Brain microvascular endothelial cell (primary cell): ENCODE measurements around the gene CALU.

Experiments used
- DNase-seq: peaks from one replicate; pipeline ENCODE4 v3.0.0-alpha.2; 2020
- H3K27ac ChIP-seq: fragments of 250-450 bp; sonication (Bioruptor Pico); 2 replicates; pipeline ENCODE4 v1.5.1; 2020; ENCODE audit warnings: mild to moderate bottlenecking, moderate library complexity
- H3K27me3 ChIP-seq: fragments of 250-450 bp; sonication (Bioruptor Pico); replicated peaks from 2 replicates; pipeline ENCODE4 v1.5.1; 2020; ENCODE audit warnings: mild to moderate bottlenecking
- H3K36me3 ChIP-seq: fragments of 250-450 bp; sonication (Bioruptor Pico); replicated peaks from 2 replicates; pipeline ENCODE4 v1.5.1; 2020; ENCODE audit warnings: mild to moderate bottlenecking
- H3K4me3 ChIP-seq: 2 replicates; pipeline ENCODE4 v1.5.1; 2011; ENCODE audit warnings: low read depth, mild to moderate bottlenecking, control low read depth, low read length, moderate library complexity
- in situ Hi-C: cut with HindIII; loops from 2 replicates; pipeline ENCODE4 v1.10.0; 2017; ENCODE audit warnings: low sequenced_read_pairs, low pct_ligation_motif_present
- TF ChIP-seq, protein P1 (sequence below): IDR thresholded peaks from 2 replicates; pipeline ENCODE4 v1.5.1; 2011; ENCODE audit warnings: low read depth, mild to moderate bottlenecking, moderate library complexity, low read length, control low read depth, inconsistent platforms; ENCODE audit errors: missing control alignments

CALU gene

DNA sequence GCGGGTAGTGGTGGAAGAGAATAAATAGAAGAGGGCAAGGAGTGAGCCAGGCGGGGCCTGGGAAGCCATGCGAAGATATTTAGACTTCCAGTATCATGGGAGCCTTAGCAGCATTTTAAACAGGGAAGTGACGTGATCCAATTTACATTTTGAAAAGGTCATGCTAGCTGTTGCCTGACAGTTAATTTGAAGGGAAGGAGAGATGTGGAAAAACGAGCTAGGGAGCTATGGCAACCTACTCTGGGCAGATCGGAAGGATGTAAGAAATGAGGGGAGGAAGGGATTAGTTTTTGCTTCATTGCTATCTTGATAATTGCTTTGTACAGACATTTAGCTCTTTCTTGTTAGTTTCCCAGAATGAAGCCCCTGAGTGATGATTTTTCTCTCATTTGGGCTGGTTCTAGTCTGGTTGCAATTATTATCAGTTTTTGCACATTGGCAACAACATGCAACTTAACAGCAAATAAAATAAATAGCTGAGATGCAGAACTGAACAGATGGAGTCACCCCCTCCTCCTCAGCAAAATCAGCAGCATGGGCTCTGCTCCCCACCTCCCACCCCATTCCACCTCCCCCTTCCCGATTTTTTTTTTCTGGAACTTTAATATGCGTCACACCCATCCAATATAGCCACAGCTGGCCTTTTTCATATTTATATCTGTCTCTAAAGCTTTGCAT, 13.0 kb upstream of the CALU start:
- DNase-seq = no peak
- in situ Hi-C loops = no loop called here
- H3K4me3 ChIP-seq = no peak overlapping the region
- H3K27me3 ChIP-seq = peaks cover 6% of the 10 kb centered on the region
- TF ChIP-seq, protein P1, sequence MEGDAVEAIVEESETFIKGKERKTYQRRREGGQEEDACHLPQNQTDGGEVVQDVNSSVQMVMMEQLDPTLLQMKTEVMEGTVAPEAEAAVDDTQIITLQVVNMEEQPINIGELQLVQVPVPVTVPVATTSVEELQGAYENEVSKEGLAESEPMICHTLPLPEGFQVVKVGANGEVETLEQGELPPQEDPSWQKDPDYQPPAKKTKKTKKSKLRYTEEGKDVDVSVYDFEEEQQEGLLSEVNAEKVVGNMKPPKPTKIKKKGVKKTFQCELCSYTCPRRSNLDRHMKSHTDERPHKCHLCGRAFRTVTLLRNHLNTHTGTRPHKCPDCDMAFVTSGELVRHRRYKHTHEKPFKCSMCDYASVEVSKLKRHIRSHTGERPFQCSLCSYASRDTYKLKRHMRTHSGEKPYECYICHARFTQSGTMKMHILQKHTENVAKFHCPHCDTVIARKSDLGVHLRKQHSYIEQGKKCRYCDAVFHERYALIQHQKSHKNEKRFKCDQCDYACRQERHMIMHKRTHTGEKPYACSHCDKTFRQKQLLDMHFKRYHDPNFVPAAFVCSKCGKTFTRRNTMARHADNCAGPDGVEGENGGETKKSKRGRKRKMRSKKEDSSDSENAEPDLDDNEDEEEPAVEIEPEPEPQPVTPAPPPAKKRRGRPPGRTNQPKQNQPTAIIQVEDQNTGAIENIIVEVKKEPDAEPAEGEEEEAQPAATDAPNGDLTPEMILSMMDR = no peak
- H3K36me3 ChIP-seq = no peaks in the 10 kb centered on the region
- no peak overlapping the region for H3K27ac ChIP-seq

DNA sequence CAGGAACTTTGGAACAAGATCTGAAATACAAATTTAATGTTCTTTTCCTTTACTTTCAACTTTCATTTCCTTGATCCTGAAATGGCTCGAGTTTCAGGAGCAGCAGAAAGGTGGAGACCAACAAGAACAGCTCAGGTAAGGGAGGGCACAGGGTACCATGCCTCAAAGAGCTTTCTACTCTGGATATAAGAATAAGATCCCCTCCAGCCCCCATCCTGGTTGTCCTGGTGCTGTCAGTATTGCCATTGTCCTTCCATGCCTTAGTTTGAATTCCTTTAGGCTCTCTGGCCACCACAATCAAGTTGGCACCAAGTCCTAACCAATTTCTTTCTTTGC, 12.5 kb upstream of the CALU start:
- H3K36me3 ChIP-seq = no peaks in the 10 kb centered on the region
- in situ Hi-C loops = no loop called here
- H3K4me3 ChIP-seq = no peak overlapping the region
- no peak for DNase-seq
- TF ChIP-seq, protein P1 = no peak
- H3K27ac ChIP-seq = no peak overlapping the region
- peaks cover 6% of the 10 kb centered on the region for H3K27me3 ChIP-seq

DNA sequence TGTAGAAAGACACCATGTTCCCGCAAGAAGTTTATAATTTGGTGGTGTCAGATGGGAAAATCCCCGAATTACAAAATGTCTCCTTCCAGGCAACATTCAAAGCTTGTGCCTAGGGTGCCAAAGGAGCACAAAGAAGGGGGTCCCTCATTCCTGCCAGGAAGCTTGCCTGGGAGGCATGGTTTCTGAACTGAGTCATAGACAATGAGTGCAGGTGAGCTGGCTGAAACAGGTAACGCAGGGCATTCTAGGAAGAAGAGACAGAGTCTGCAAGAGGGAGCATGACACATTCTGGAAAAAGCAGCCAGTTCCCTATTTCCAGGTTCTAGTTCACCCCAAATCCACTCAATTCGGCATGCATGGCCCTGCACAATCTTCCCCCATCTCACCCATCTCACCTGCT, 11.9 kb upstream of the CALU start:
- Histone ChIP-seq H3K36me3 (no peaks in the 10 kb centered on the region), H3K27ac (no peak overlapping the region), H3K27me3 (peaks cover 4% of the 10 kb centered on the region), H3K4me3 (no peak overlapping the region)
- no peak for DNase-seq
- in situ Hi-C loops = no loop called here
- TF ChIP-seq, protein P1 = no peak

DNA sequence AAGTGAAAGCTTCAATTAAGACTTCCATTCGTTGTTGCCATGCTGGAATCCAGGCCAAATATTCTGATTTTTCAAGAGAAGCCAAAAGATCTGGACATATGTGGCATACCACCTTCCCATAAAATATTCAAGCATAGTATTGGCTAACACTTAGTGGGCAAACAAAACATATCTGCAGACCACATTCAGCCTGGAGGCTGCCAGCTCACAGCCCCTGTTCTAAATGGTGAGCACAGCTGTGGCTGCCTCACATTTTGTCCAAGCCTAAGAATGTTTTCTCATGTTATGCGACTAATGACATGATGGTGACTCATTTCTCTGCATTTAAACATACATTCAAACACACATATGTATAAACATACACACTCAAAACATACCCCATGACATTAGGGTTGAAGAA, 10.6 kb upstream of the CALU start:
- no peak for DNase-seq
- H3K27ac ChIP-seq = no peak overlapping the region
- H3K27me3 ChIP-seq = peaks cover 4% of the 10 kb centered on the region
- in situ Hi-C loops = no loop called here
- TF ChIP-seq, protein P1 = no peak
- no peak overlapping the region for H3K4me3 ChIP-seq
- H3K36me3 ChIP-seq = no peaks in the 10 kb centered on the region

DNA sequence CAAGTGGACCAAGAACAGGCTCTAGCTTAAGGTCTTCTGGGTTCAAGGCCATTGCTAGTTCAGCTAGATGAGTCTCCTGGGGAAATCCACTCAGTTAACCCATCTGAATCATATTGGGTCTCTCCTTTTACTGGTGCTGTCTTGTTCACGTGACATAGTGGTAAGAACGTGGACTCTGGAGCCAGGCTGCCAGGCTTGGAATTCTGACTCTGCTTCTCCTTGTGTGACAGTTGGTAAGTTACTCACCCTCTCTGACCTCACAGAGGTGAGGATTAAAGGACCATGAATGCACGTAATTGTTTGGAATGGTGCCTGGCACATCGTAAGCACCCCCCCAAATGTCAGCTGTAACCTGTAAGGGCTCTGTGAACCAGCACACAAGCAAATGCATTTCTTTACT, 9.7 kb upstream of the CALU start:
- Histone ChIP-seq H3K27me3 (peaks cover 4% of the 10 kb centered on the region), H3K36me3 (no peaks in the 10 kb centered on the region), H3K27ac (no peak overlapping the region), H3K4me3 (no peak overlapping the region)
- TF ChIP-seq, protein P1 = no peak
- in situ Hi-C loops = no loop called here
- no peak for DNase-seq

DNA sequence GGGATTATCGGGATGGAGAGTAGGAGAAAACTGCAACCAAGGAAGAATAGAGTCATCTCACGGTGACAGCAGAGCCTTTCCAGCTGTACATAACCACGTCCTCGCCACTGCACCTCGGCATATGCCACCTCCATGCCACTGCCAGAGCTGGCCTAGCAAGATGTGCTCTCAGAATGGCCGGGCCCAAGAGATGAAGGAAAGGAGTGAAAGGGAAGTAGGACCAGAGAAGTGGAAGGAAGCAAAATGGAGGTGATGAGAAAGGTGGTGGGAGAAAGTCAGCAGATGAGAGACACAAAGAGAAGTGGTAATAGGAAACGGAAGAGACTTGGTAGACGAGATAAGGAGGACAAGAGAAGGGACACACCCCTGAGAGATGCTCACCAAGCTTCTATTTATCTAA, 8.0 kb upstream of the CALU start:
- Histone ChIP-seq H3K36me3 (no peaks in the 10 kb centered on the region), H3K27ac (no peak overlapping the region), H3K27me3 (peaks cover 2% of the 10 kb centered on the region), H3K4me3 (no peak overlapping the region)
- in situ Hi-C loops = no loop called here
- TF ChIP-seq, protein P1 = no peak
- no peak for DNase-seq
